Stimulated activated memory B cell treated with anti-CD40 and anti-IgM and Interleukin-4, amounts not matched to agents 10 μg/mL and 1 μg/mL and 100 μg/mL, for 72 hours (primary cell): ENCODE results near the gene MSX1.
A peak's percentile ranks its signal among the peaks of the same experiment; 100 is the strongest.
"Not testable (repeated sequence)": the region's sequence is repeated elsewhere in the genome, so short reads cannot be mapped to it uniquely, and the experiment has no call there.

Source experiments
- ATAC-seq: fragments of 150-1000 bp; cut with Tn5 transposase; 2 replicates; pipeline ENCODE4 v1.10.0; 2021
- H3K27ac Mint-ChIP-seq: one replicate; pipeline ENCODE4 v1.8.0; 2022; ENCODE audit warnings: mild to moderate bottlenecking, mixed read lengths
- H3K27me3 Mint-ChIP-seq: one replicate; pipeline ENCODE4 v1.8.0; 2022; ENCODE audit warnings: mixed read lengths
- H3K36me3 Mint-ChIP-seq: one replicate; pipeline ENCODE4 v1.8.0; 2022; ENCODE audit warnings: mixed read lengths
- H3K4me1 Mint-ChIP-seq: one replicate; pipeline ENCODE4 v1.8.0; 2022; ENCODE audit warnings: mixed read lengths
- H3K4me3 Mint-ChIP-seq: one replicate; pipeline ENCODE4 v1.8.0; 2022; ENCODE audit warnings: mild to moderate bottlenecking, moderate library complexity, mixed read lengths
- H3K9me3 Mint-ChIP-seq: one replicate; pipeline ENCODE4 v1.8.0; 2022; ENCODE audit warnings: mixed read lengths

Gene MSX1

DNA sequence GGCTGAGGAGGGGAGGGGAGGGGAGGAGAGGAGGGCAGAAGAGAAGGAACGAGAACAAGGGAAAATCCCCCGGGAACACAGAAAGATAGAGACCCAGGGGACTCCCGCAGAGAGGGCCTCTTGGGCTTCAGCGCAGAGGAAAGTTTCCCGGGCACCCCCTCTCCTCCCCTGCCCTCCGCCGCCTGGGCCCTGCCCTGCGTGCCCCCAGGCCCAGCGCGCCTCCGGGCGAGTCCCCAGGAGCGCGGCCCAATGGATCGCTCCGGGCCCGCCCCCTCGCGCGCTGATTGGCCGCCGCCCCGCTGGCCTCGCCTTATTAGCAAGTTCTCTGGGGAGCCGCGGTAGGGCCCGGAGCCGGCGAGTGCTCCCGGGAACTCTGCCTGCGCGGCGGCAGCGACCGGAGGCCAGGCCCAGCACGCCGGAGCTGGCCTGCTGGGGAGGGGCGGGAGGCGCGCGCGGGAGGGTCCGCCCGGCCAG, at the start of gene MSX1:
Gene MSX1 (plus strand): TSS at position 341 of the 474 bp plus-strand sequence. CDS start 235 bp downstream, outside the sequence.
- peak; percentile 67 for ATAC-seq
- Mint-ChIP-seq H3K36me3 (peaks cover 6% of the 10 kb centered on the region), H3K4me1 (peaks cover 38% of the 10 kb centered on the region), H3K27me3 (peaks cover 92% of the 10 kb centered on the region), H3K27ac (peak within 1 kb of the TSS; percentile 56), H3K4me3 (peak within 1 kb of the TSS; percentile 73), H3K9me3 (peaks cover 6% of the 10 kb centered on the region)

DNA sequence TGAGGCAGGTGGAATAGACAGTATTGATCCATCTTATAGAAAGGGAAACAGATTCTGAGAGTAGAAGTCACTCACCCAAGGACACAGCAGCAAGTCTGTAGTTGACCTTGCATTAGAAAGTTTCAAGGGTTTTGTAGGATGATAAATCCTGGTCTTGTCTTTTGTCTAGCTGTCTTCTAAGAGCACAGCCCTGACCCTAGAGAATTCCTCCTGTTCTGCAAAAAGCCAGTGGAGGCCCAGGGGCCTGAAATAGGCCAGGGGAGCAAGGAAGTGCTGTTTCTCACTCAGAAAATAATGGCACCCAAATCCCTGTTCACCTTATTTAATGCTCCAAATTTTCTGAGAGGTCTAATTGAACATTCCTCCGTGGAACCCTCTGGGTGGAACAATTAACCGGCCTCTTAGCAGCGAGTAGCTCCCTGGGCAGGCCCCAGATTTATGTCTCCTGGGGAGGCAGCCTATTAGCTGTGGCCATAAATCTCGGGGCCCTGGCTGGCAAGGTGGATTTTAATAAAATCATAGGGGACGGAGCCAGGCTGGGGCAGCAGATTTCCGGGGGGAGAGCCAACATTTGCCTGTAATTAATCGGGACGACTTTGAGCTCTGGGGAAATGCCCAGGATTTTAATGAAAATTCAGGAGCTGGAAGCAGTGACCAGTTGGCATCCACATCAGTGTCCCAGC, 49.2 kb upstream of the MSX1 start:
- Mint-ChIP-seq H3K27ac (no peak overlapping the region), H3K36me3 (no peaks in the 10 kb centered on the region), H3K9me3 (peaks cover 5% of the 10 kb centered on the region), H3K4me1 (no peaks in the 10 kb centered on the region), H3K27me3 (peaks cover 36% of the 10 kb centered on the region), H3K4me3 (no peak overlapping the region)
- no peak for ATAC-seq

DNA sequence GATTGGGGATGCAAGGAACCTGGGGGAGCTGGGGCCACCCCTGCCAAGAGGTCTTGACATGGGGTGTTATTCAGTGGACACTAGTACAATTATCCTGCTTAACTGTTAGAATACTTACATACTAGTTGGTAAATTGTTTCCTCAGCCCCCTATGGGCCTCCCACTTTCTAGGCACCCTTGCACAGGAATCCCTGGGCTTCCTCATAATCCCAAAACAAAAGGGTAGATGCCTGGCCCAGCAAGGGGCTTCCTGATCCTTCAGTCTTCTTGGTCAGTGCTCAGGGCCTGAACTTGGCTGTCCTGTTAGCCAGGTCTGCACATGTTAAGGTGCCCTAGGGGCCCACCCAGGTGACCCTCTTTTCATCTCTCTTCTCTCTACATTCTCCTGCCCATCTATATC, 48.7 kb upstream of the MSX1 start:
- Mint-ChIP-seq H3K4me1 (no peaks in the 10 kb centered on the region), H3K9me3 (peaks cover 6% of the 10 kb centered on the region), H3K27me3 (peaks cover 36% of the 10 kb centered on the region), H3K36me3 (no peaks in the 10 kb centered on the region), H3K4me3 (no peak overlapping the region), H3K27ac (no peak overlapping the region)
- no peak for ATAC-seq

DNA sequence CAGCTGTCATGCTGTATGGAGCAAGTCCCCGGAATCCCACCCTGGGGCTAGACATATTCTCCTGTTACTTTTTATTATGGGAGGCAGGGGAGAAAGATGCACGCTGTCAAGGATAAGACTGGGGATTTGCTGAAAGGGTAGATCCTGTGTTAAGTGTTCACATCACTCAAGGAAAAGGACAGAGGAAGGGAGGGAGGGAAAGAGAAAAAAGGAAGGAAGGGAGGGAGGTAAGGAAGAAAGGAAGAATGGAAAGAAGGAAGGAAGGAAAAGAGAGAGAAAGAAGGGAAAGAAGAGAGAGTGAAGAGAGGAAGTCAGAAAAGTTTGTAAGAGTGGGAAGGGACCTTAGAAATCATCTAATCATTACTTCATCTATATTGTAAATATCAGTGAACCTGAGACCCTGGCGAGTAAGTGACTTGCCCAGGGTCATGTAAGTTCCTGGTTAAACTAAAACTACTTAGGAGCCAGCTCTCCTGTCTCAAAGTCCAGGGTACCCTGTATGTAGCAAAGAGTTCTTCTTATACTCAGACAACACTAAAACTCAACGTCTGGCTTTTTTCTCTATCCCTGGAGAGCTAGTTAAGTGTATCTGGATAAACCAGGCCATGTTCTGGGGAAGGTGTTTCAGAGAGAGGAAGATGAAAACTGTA, 47.2 kb upstream of the MSX1 start:
- H3K36me3 Mint-ChIP-seq: no peaks in the 10 kb centered on the region
- peaks cover 14% of the 10 kb centered on the region for H3K9me3 Mint-ChIP-seq
- no peak overlapping the region for H3K27ac Mint-ChIP-seq
- peaks cover 36% of the 10 kb centered on the region for H3K27me3 Mint-ChIP-seq
- H3K4me3 Mint-ChIP-seq: no peak overlapping the region
- no peak for ATAC-seq
- H3K4me1 Mint-ChIP-seq: no peaks in the 10 kb centered on the region

DNA sequence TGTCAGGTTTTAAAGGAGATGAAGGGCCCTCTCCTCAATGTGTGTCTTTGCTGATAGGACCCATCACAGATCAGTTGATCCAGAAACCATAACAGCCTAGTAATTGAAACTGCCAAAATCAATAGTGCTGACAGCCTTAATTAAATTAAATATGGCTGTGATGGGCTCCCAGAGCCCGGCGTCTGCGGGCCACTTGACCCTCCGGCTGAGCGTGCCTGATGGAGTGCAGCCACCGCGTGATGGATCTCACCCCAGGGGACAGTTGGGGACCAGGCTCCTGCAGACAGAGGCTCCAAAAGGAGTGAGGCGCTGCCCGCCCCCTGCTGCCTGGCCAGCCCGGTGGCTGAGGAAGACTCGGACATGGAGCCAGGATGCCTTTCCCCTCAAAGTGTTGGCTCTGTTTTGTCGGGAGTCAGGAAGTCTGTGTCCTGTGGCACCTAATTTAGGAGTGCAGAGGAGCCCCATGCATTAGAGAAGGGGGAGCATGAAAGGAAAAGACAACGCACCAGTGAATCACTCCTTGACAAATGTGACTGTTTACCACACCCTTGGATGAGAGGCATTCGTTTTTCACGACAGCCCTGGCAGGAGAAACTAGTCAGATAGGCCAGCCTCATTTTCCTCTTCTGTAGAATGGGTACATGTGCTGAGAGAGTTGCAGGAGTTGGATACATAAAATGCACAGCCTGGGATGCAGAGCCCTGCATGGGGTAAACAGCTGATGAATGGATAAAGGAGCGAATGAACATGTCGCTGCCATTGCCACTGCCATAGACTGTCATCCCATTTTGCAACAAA, 40.9 kb upstream of the MSX1 start:
- ATAC-seq: no peak
- no peaks in the 10 kb centered on the region for H3K36me3 Mint-ChIP-seq

DNA sequence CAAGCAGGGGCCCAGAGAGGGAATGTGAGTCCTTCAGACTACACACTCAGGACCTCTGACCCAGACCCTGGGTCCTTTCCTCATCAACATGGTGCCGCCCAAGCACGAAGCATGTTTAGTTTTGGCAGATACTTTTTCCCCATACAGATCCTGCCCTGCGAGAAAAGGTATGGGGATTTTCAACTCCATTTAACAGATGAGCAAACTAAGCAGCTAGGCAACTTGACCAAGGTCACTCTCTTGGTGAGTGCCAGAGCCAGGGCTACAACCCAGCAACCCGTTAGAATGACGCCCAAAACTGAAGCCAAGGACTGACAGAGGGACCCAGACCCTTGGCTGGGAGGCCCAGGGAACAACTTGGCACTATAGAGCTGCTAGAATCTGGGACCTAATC, 40.3 kb upstream of the MSX1 start:
- H3K27me3 Mint-ChIP-seq: no peaks in the 10 kb centered on the region
- H3K4me1 Mint-ChIP-seq: no peaks in the 10 kb centered on the region
- peaks cover 20% of the 10 kb centered on the region for H3K9me3 Mint-ChIP-seq
- H3K4me3 Mint-ChIP-seq: no peak overlapping the region
- H3K27ac Mint-ChIP-seq: no peak overlapping the region
- no peaks in the 10 kb centered on the region for H3K36me3 Mint-ChIP-seq
- no peak for ATAC-seq

More for the DNA sequence above, 40.9 kb upstream of the MSX1 start:
- Mint-ChIP-seq H3K4me1 (no peaks in the 10 kb centered on the region), H3K27ac (no peak overlapping the region), H3K27me3 (no peaks in the 10 kb centered on the region), H3K4me3 (no peak overlapping the region), H3K9me3 (peaks cover 20% of the 10 kb centered on the region)

DNA sequence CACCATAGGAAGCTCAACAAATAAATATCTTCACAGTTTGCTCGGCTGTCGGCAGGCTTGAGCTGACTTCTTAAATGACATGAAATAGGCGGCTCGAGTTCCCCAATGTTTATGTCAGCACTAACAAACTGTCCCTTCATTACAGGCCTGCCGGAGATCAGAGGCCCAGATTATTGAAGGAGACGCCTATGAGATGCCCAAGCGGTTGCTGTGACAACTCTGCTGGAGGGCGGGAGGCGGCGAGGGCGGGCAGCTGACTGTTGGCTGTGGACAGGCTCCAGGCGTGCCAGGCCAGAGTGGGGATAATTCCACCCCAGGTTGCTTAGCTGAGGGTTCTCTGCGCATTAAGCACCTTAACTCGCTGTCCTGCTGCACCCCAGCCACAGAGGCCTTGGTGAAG, 39.2 kb upstream of the MSX1 start:
- no peak overlapping the region for H3K27ac Mint-ChIP-seq
- H3K27me3 Mint-ChIP-seq: no peaks in the 10 kb centered on the region
- no peak for ATAC-seq
- no peak overlapping the region for H3K4me3 Mint-ChIP-seq
- no peaks in the 10 kb centered on the region for H3K36me3 Mint-ChIP-seq
- no peaks in the 10 kb centered on the region for H3K4me1 Mint-ChIP-seq
- H3K9me3 Mint-ChIP-seq: peaks cover 18% of the 10 kb centered on the region

DNA sequence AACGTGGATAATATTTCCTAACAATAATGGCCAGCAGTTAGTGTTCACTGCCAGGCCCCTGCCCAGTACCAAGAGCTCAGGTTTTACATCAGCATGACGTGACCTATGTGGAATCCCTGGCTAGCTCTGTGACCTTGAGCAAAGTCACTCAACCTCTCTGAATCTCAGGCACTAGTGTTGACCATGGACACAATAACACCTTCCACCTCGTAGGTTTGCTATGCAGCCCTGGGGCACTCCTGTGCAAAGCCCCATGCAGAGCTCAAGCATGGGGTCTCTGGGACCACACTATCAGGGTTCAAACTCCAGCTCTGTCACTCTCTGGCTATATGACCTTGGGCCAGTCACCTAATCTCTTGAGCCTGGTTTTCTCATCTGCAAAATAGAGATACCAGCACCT, 38.7 kb upstream of the MSX1 start:
- H3K4me1 Mint-ChIP-seq: no peaks in the 10 kb centered on the region
- no peak overlapping the region for H3K27ac Mint-ChIP-seq
- no peak for ATAC-seq
- no peaks in the 10 kb centered on the region for H3K27me3 Mint-ChIP-seq
- no peaks in the 10 kb centered on the region for H3K36me3 Mint-ChIP-seq
- H3K9me3 Mint-ChIP-seq: peaks cover 18% of the 10 kb centered on the region
- no peak overlapping the region for H3K4me3 Mint-ChIP-seq

DNA sequence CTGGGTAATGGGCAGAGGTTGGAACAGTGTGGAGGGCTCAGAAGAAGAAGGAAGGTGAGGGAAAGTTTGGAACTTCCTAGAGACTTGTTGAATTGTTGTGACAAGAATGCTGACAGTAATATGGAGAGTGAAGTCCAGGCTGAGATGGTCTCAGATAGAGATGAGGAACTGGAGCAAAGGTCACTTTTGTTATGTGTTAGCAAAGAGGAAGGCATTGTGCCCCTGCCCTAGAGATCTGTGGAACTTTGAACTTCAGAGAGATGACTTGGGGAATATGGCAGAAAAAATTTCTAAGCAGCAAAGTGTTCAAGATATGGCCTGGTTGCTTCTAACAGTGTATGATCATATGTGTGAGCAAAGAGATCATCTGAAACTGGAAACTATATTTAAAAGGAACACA, 37.9 kb upstream of the MSX1 start:
- Mint-ChIP-seq H3K4me3 (no peak overlapping the region), H3K27ac (no peak overlapping the region), H3K9me3 (peaks cover 21% of the 10 kb centered on the region), H3K27me3 (no peaks in the 10 kb centered on the region), H3K4me1 (no peaks in the 10 kb centered on the region), H3K36me3 (no peaks in the 10 kb centered on the region)
- no peak for ATAC-seq

DNA sequence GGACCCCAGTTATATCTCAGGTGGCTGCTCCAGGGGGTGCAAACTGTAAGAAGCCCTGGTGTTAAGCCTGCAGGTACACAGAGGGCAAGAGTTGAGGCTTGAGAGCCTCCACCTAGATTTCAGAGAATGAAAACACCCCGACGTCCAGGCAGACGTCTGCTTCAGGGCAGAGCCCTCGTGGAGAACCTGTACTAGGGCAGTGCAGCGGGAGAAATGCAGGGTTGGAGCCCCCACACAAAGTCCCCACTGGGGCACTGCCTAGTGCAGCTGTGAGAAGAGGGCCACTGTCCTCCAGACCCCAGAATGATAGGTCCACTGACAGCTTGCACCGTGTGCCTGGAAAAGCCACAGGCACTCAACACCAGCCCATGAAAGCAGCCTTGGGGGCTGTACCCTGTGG, 37.2 kb upstream of the MSX1 start:
- not testable (repeated sequence) for H3K27ac Mint-ChIP-seq, H3K27me3 Mint-ChIP-seq, ATAC-seq, H3K4me1 Mint-ChIP-seq, H3K4me3 Mint-ChIP-seq, H3K36me3 Mint-ChIP-seq
- peaks cover 14% of the 10 kb centered on the region for H3K9me3 Mint-ChIP-seq

DNA sequence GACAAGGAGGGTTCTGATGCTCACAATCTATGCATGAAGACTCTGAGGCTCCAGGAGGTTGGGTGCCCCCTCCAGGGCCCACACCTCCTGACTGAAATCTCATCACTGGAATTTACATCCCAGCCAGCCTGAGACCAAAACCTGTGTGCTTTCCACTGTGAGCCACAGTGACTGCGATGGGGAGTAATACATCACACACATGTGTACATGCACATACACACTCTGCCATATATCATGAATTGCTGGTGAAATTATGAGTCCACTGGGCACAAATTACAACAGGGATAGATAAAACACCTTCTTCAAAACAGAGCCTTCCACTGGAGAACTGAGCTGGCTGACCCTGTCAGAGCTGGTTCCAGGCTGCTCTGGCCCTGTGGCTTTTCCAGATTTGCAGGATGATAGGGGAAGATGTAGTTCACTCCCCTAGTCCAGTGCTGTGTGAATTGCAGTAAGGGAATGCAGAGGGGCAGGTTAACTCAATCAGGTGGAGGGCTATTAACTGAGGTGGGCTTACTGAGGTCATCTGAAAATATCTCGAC, 35.8 kb upstream of the MSX1 start:
- Mint-ChIP-seq H3K27me3 (peaks cover 16% of the 10 kb centered on the region), H3K36me3 (no peaks in the 10 kb centered on the region), H3K4me3 (no peak overlapping the region), H3K27ac (no peak overlapping the region), H3K4me1 (no peaks in the 10 kb centered on the region), H3K9me3 (peaks cover 12% of the 10 kb centered on the region)
- ATAC-seq: no peak

DNA sequence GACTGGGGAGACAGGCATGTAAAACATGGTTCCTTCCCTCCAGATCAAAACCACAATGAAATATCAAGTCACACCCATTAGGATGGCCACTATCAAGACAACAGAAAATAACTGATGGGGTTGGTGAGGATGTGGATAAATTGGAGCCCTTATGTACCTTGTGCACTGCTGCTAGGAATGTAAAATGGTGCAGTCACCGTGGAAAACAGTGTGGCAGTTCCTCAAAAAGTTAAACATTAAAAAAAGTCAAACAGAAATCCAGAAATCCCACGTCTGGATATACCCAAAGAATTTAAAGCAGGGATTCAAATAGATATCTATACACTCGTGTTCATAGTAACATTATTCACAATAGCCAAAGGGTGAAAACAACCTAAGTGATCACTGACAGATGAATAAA, 35.2 kb upstream of the MSX1 start:
- H3K27ac Mint-ChIP-seq: no peak overlapping the region
- ATAC-seq: no peak
- H3K4me1 Mint-ChIP-seq: no peaks in the 10 kb centered on the region
- no peaks in the 10 kb centered on the region for H3K36me3 Mint-ChIP-seq
- no peak overlapping the region for H3K4me3 Mint-ChIP-seq
- H3K27me3 Mint-ChIP-seq: peaks cover 21% of the 10 kb centered on the region
- peaks cover 12% of the 10 kb centered on the region for H3K9me3 Mint-ChIP-seq

DNA sequence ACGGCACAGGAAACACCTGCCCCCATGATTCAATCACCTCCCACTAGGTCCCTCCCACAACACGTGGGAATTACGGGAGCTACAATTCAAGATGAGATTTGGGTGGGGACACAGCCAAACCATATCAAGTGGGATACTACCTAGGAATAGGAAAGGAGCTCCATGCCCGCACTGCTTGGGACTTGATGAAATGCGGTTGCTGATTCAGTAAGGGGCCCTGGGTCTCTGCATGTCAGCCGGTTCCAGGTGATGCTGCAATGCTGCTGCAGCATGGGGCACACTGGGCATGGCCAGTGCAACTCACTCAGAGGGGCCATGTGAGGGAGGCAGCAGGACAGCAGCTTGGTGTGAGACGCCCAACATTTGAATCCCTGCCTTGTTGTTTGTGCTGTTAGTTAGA, 34.0 kb upstream of the MSX1 start:
- Mint-ChIP-seq H3K27ac (no peak overlapping the region), H3K4me3 (no peak overlapping the region), H3K9me3 (peaks cover 12% of the 10 kb centered on the region), H3K36me3 (no peaks in the 10 kb centered on the region), H3K27me3 (peaks cover 27% of the 10 kb centered on the region), H3K4me1 (no peaks in the 10 kb centered on the region)
- ATAC-seq: no peak

DNA sequence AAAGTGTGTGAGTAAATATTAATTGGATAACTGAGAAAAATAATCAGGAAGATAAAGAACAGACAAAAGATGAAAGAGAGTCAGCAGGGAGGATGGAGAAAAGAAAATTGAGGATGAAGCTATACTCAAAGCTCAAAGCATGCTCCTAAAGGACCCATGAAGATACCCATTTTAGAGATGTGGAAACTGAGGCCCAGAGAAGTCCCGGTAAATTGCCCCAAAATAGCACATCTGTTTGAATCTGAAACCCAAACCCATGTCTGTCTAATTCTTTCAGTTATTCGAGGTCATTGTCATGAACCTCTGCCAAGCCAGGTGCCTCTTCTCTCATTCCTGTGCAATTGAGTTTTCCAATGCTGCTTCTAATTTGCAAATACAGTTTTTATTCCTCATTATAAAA, 29.6 kb upstream of the MSX1 start:
- Mint-ChIP-seq H3K9me3 (peaks cover 13% of the 10 kb centered on the region), H3K27ac (no peak overlapping the region), H3K27me3 (peaks cover 27% of the 10 kb centered on the region), H3K4me3 (no peak overlapping the region), H3K4me1 (no peaks in the 10 kb centered on the region), H3K36me3 (no peaks in the 10 kb centered on the region)
- ATAC-seq: no peak

DNA sequence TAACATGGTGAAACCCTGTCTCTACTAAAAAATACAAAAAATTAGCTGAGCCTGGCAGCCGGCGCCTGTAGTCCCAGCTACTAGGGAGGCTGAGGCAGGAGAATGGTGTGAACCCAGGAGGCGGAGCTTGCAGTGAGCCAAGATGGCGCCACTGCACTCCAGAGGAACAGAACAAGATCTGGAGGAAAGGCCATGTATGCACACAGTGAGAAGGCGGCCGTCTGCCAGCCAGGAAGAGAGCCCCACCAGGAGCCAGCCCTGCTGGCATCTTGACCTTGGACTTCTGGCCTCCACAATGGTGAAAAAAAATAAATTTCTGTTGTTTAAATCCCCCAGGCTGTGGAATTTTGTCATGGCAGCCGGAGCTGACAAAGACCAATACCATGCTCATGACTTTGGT, 28.2 kb upstream of the MSX1 start:
- Mint-ChIP-seq H3K27me3 (peaks cover 27% of the 10 kb centered on the region), H3K27ac (no peak overlapping the region), H3K4me3 (no peak overlapping the region), H3K36me3 (no peaks in the 10 kb centered on the region), H3K4me1 (no peaks in the 10 kb centered on the region), H3K9me3 (peaks cover 11% of the 10 kb centered on the region)
- no peak for ATAC-seq
